SKM-1 (cell line): Measurements from ENCODE around the gene HAPLN1.

ENCODE experiments used
- DNase-seq: peaks from one replicate; lab custom pipeline; 2025; ENCODE audit not compliant: unreplicated experiment; lab: John Stamatoyannopoulos, UW

HAPLN1 gene

GRCh38 chr5:83718195-83718825 lies 2.3 kb downstream of the HAPLN1 start:
- peak; percentile 63 for DNase-seq

- DNase-seq, result no peak
Measured at GRCh38 chr5:83715236-83716065, 5.2 kb downstream of the HAPLN1 start.

- DNase-seq, result no peak
Measured at GRCh38 chr5:83714810-83715209, 5.8 kb downstream of the HAPLN1 start.

- DNase-seq, result peak; percentile 20
Measured at GRCh38 chr5:83711982-83712601, 8.6 kb downstream of the HAPLN1 start.

GRCh38 chr5:83709973-83710372 lies 10.7 kb downstream of the HAPLN1 start:
- DNase-seq, result no peak

GRCh38 chr5:83708170-83708569 lies 12.5 kb downstream of the HAPLN1 start:
- no peak for DNase-seq

GRCh38 chr5:83703059-83703458 lies 17.6 kb downstream of the HAPLN1 start:
- DNase-seq, result no peak

- DNase-seq, result no peak
Measured at GRCh38 chr5:83701886-83702285, 18.8 kb downstream of the HAPLN1 start.

- DNase-seq, result no peak
Measured at GRCh38 chr5:83689881-83690280, 30.8 kb downstream of the HAPLN1 start.

- no peak for DNase-seq
Measured at GRCh38 chr5:83688281-83688680, 32.4 kb downstream of the HAPLN1 start.

GRCh38 chr5:83687124-83687619 lies 33.5 kb downstream of the HAPLN1 start:
- no peak for DNase-seq

- DNase-seq, result no peak
Measured at GRCh38 chr5:83686251-83686650, 34.4 kb downstream of the HAPLN1 start.

- no peak for DNase-seq
Measured at GRCh38 chr5:83683836-83684235, 36.8 kb downstream of the HAPLN1 start.

GRCh38 chr5:83672646-83673045 lies 48.0 kb downstream of the HAPLN1 start:
- no peak for DNase-seq

- no peak for DNase-seq
Measured at GRCh38 chr5:83672158-83672557, 48.5 kb downstream of the HAPLN1 start.

- DNase-seq, result no peak
Measured at GRCh38 chr5:83665631-83666030, 55.0 kb downstream of the HAPLN1 start.

- no peak for DNase-seq
Measured at GRCh38 chr5:83662558-83662957, 58.1 kb downstream of the HAPLN1 start.

- DNase-seq, result no peak
Measured at GRCh38 chr5:83657807-83658525, 62.7 kb downstream of the HAPLN1 start.

GRCh38 chr5:83654427-83654994 lies 66.1 kb downstream of the HAPLN1 start:
- no peak for DNase-seq

- DNase-seq, result no peak
Measured at GRCh38 chr5:83653669-83654068, 67.0 kb downstream of the HAPLN1 start.

GRCh38 chr5:83645936-83646335 lies 74.7 kb downstream of the HAPLN1 start:
- DNase-seq, result no peak
